Tibial nerve (tissue), 4 donors: ENCODE results near the gene CRB1. TPM values are rescaled to one million over a fixed set of nuclear protein-coding genes. Genes with fewer than 3 reads are reported as not detected.

Experiments used
- DNase-seq, 2 donors: peaks; one replicate each; pipeline ENCODE4 v3.0.0-alpha.2; 2019; ENCODE audit warnings: low spot score in 2 of 2
- H3K27ac ChIP-seq, 4 donors: fragments of 200-600 bp; sonication (generic) in 3 of 4; one replicate each; pipeline ENCODE4 v1.5.1; 2017 to 2019; ENCODE audit warnings: mild to moderate bottlenecking in 1 of 4
- H3K27me3 ChIP-seq, 2 donors: fragments of 200-600 bp; sonication (generic) in 1 of 2; one replicate each; pipeline versions ENCODE4 v1.5.1 to v1.6.0; 2017 to 2019
- H3K36me3 ChIP-seq, 3 donors: fragments of 200-600 bp; sonication (generic); one replicate each; pipeline ENCODE4 v1.5.1; 2018 to 2019
- H3K4me1 ChIP-seq, 4 donors: fragments of 200-600 bp; sonication (generic) in 3 of 4; one replicate each; pipeline ENCODE4 v1.5.1; 2017 to 2019
- H3K4me3 ChIP-seq, 4 donors: fragments of 200-600 bp; sonication (generic) in 3 of 4; one replicate each; pipeline ENCODE4 v1.5.1; 2017 to 2019; ENCODE audit warnings: mild to moderate bottlenecking in 1 of 4, moderate library complexity in 1 of 4
- H3K9me3 ChIP-seq, 4 donors: fragments of 200-600 bp; sonication (generic) in 3 of 4; one replicate each; pipeline ENCODE4 v1.5.1; 2017 to 2019
- EP300 ChIP-seq, 2 donors: sonication (generic); formaldehyde crosslinking; IDR thresholded peaks; one replicate each; pipeline ENCODE4 v1.6.1; 2017; ENCODE audit warnings: antibody characterized with exemption in 2 of 2, mild to moderate bottlenecking in 1 of 2
- POLR2A ChIP-seq, 2 donors: fragments of 450-650 bp; IDR thresholded peaks; one replicate each; pipeline ENCODE4 v1.6.1; 2017; ENCODE audit warnings: antibody characterized with exemption in 2 of 2, mild to moderate bottlenecking in 2 of 2, moderate library complexity in 2 of 2
- WGBS, 2 donors: methylation state at CpG; one replicate each; pipeline ENCODE4 v1.1.5; 2018; 5-methylcytosine and 5-hydroxymethylcytosine counted together
- total RNA-seq, 4 donors: library from RNA; depleted of rRNA; stranded (reverse); fragments of >200 nt; gene quantifications; one replicate each; pipeline ENCODE4 v1.1.0, GENCODE V29; 2016
- TF ChIP-seq, protein P1 (sequence below), 5 experiments: fragments of 200-600 bp in 3 of 5; fragments of 450-650 bp in 2 of 5; sonication (generic) in 3 of 5; IDR thresholded peaks; one replicate each; pipeline ENCODE4 v1.5.1; 2016 to 2019; ENCODE audit warnings: antibody characterized with exemption in 5 of 5, mild to moderate bottlenecking in 3 of 5, moderate library complexity in 2 of 5

Gene CRB1
- total RNA-seq, 4 donors from 2014 or later = 0.60 to 4.0 (median 1.7) TPM

DNA sequence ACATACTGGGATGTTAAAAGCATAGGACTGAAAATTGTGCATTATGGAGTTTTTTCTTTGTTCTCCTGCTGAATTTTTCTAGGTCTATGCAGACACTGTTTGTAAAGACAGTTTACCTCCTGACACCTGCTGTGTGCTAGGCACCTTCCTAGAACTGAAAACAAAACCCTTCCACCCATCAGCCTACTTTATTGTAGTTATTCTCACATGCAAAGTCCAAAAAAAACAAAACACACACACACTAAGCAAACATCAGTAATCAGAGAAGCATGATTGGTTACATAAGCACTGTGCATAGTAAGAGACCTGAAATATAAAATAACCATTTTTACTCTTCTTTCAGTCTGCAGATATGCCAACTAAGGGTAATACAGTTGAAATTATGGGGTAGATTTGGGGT lies 195.1 kb downstream of the CRB1 start:
- Histone ChIP-seq H3K4me3 (no peak overlapping the region), H3K27me3 (no peaks in the 10 kb centered on the region), H3K27ac (no peak overlapping the region), H3K4me1 (peaks cover 0 to 10% (median 0%) of the 10 kb centered on the region in 4 donors), H3K36me3 (no peaks in the 10 kb centered on the region), H3K9me3 (no peaks in the 10 kb centered on the region)
- TF ChIP-seq, protein P1, sequence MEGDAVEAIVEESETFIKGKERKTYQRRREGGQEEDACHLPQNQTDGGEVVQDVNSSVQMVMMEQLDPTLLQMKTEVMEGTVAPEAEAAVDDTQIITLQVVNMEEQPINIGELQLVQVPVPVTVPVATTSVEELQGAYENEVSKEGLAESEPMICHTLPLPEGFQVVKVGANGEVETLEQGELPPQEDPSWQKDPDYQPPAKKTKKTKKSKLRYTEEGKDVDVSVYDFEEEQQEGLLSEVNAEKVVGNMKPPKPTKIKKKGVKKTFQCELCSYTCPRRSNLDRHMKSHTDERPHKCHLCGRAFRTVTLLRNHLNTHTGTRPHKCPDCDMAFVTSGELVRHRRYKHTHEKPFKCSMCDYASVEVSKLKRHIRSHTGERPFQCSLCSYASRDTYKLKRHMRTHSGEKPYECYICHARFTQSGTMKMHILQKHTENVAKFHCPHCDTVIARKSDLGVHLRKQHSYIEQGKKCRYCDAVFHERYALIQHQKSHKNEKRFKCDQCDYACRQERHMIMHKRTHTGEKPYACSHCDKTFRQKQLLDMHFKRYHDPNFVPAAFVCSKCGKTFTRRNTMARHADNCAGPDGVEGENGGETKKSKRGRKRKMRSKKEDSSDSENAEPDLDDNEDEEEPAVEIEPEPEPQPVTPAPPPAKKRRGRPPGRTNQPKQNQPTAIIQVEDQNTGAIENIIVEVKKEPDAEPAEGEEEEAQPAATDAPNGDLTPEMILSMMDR (IDR thresholded peaks at IDR 0.05) = no peak
- TF ChIP-seq POLR2A (IDR thresholded peaks at IDR 0.05) = no peak
- no peak for TF ChIP-seq EP300 (IDR thresholded peaks at IDR 0.05)
- DNase-seq = no peak

DNA sequence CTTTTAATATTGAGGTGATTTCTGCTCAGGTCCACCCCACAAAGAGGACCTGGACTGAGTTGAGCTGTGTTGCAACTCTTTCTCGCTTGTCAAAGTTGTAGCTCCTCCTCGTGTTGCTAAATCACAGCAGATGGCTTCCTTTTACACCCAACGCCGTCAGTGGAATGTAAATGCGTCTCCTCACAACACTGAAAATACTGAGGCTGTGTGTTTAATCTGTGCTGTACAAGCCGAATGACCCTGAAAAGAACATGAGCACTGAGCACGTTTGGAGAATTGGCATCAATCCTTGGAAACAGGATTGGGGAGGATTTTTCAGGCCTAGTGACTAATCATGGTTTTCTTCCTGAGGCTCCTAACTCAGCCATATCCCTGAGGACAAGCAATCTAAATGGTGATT lies 196.0 kb downstream of the CRB1 start:
- WGBS, 2 donors = 8 to 24% methylated on average over 7 of the region's 7 CpGs
- H3K27me3 ChIP-seq = no peaks in the 10 kb centered on the region
- no peaks in the 10 kb centered on the region for H3K36me3 ChIP-seq
- H3K9me3 ChIP-seq = no peaks in the 10 kb centered on the region
- peak; percentile 14 to 33 for DNase-seq
- no peak overlapping the region for H3K4me3 ChIP-seq
- no peak for TF ChIP-seq POLR2A (IDR thresholded peaks at IDR 0.05)
- peak in 1 of 2 donors; percentile 41 for TF ChIP-seq EP300 (IDR thresholded peaks at IDR 0.05)
- peak overlapping the region in 2 of 4 donors; percentile 31 to 46 for H3K27ac ChIP-seq
- peaks cover 0 to 10% (median 0%) of the 10 kb centered on the region in 4 donors for H3K4me1 ChIP-seq

DNA sequence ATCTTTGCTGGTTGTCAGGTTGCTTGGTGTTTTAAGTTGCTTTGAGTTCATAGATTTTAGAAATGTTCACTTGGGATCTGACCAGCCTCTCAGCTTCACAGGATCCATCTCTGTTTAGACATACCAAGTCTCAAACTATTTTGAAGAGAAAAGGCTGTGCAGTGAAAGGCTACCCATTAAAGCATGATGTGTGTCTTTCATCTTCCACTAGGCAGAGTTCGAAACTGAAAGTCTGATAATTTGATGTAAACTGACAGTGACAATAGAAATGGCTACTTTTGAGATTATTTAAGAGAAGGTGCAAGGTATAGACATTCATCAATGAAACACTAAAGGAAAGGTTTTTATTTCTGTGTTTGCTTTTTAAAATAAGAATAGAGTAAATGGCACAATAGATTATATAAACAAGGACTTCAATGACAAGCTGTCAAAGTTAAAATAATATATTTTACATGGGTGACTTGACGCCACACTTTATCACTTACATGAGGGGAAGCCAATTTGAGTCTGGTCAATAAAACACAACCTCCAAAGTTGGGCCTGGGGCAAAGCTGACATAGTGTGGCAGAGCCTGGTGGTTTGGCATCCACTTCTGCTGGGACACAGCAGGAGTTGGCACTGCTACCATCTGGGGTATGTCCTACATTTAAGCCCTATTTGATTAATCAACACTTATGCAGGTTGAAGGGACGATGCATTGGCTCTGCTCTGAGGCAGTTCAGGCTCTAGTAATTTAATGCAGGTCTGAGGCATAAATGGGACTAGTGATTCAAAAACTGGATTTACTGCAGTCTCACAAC lies 197.7 kb downstream of the CRB1 start:
- H3K4me3 ChIP-seq = no peak overlapping the region
- TF ChIP-seq, protein P1 (IDR thresholded peaks at IDR 0.05) = no peak
- TF ChIP-seq EP300 (IDR thresholded peaks at IDR 0.05) = no peak
- H3K9me3 ChIP-seq = no peaks in the 10 kb centered on the region
- no peak overlapping the region for H3K27ac ChIP-seq
- 93 to 97% methylated on average over 3 of the region's 3 CpGs for WGBS, 2 donors
- H3K4me1 ChIP-seq = peaks cover 0 to 10% (median 0%) of the 10 kb centered on the region in 4 donors
- H3K36me3 ChIP-seq = no peaks in the 10 kb centered on the region
- no peaks in the 10 kb centered on the region for H3K27me3 ChIP-seq
- DNase-seq = no peak

GRCh38 chr1:197466813-197467212 lies 198.8 kb downstream of the CRB1 start:
- no peak for DNase-seq
- TF ChIP-seq POLR2A (IDR thresholded peaks at IDR 0.05) (no peak), EP300 (IDR thresholded peaks at IDR 0.05) (no peak)
- TF ChIP-seq, protein P1 (IDR thresholded peaks at IDR 0.05) = no peak

GRCh38 chr1:197467881-197468280 lies 199.8 kb downstream of the CRB1 start:
- no peaks in the 10 kb centered on the region for H3K36me3 ChIP-seq
- H3K9me3 ChIP-seq = no peaks in the 10 kb centered on the region
- no peak for DNase-seq
- WGBS, 2 donors = 93 to 100% methylated on average over 1 of the region's 1 CpG
- H3K27ac ChIP-seq = no peak overlapping the region
- H3K4me1 ChIP-seq = peaks cover 0 to 15% (median 0%) of the 10 kb centered on the region in 4 donors
- no peaks in the 10 kb centered on the region for H3K27me3 ChIP-seq
- no peak for TF ChIP-seq EP300 (IDR thresholded peaks at IDR 0.05)
- no peak for TF ChIP-seq POLR2A (IDR thresholded peaks at IDR 0.05)
- TF ChIP-seq, protein P1 (IDR thresholded peaks at IDR 0.05) = no peak
- no peak overlapping the region for H3K4me3 ChIP-seq

More at GRCh38 chr1:197466813-197467212, 198.8 kb downstream of the CRB1 start:
- H3K9me3 ChIP-seq = no peaks in the 10 kb centered on the region
- no peaks in the 10 kb centered on the region for H3K36me3 ChIP-seq
- no peak overlapping the region for H3K27ac ChIP-seq
- 68 to 76% methylated on average over 3 of the region's 3 CpGs for WGBS, 2 donors
- H3K4me1 ChIP-seq = peaks cover 0 to 15% (median 0%) of the 10 kb centered on the region in 4 donors
- H3K27me3 ChIP-seq = no peaks in the 10 kb centered on the region
- H3K4me3 ChIP-seq = no peak overlapping the region
